GM18519 (cell line): Measurements from ENCODE around the gene CNTRL.
"Not testable (repeated sequence)": the region's sequence is repeated elsewhere in the genome, so short reads cannot be mapped to it uniquely, and the experiment has no call there.

Experiments
- ATAC-seq: cut with Tn5 transposase; IDR thresholded peaks from one replicate; pipeline ENCODE4 v1.9.1; 2021; ENCODE audit warnings: mild to moderate bottlenecking, moderate library complexity; ENCODE audit not compliant: unreplicated experiment, low FRiP score

Gene CNTRL

DNA sequence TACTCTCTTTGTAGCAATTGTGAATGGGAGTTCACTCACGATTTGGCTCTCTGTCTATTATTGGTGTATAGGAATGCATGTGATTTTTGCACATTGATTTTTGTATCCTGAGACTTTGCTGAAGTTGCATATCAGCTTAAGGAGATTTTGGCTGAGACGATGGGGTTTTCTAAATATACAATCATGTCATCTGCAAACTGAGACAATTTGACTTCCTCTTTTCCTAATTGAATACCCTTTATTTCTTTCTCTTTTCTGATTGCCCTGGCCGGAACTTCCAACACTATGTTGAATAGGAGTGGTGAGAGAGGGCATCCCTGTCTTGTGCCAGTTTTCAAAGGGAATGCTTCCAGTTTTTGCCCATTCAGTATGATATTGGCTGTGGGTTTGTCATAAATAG, 54.6 kb downstream of the CNTRL start:
- ATAC-seq: not testable (repeated sequence)

DNA sequence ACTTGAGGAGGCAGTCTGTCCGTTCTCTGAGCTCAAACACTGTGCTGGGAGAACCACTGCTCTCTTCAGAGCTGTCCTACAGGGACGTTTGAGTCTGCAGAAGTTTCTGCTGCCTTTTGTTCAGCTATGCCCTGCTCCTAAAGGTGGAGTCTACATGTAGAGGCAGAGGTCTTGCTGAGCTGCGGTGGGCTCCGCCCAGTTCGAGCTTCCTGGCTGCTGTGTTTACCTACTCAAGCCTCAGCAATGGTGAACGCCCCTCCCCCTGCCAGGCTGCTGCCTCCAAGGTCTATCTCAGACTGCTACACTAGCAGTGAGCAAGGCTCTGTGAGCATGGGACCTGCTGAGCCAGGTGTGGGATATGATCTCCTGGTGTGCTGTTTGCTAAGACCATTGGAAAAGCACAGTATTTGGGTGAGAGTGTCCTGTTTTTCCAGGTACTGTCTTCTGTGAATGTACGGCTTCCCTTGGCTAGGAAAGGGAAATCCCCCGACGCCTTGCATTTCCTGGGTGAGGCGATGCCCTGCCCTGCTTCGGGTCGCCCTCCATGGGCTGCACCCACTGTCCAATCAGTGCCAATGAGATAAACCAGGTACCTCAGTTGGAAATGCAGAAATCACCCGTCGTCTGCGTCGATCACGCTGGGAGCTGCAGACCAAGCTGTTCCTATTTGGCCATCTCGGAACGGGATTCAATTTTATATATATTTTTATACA, 58.5 kb downstream of the CNTRL start:
- ATAC-seq: no peak

DNA sequence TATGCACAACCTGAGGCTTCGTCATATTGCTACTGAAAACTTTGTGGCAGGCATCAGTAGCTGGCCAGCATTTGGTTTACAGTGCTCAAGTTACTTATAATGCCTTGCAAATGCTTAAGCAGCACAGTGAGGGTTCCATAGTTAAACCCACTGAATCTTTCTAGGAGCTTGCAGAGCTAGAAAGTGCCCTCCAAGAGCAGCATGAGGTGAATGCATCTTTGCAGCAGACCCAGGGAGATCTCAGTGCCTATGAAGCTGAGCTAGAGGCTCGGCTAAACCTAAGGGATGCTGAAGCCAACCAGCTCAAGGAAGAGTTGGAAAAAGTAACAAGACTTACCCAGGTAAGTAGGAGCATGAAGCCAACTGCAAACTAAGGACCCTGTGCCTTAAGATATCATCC, 60.9 kb downstream of the CNTRL start:
- no peak for ATAC-seq

DNA sequence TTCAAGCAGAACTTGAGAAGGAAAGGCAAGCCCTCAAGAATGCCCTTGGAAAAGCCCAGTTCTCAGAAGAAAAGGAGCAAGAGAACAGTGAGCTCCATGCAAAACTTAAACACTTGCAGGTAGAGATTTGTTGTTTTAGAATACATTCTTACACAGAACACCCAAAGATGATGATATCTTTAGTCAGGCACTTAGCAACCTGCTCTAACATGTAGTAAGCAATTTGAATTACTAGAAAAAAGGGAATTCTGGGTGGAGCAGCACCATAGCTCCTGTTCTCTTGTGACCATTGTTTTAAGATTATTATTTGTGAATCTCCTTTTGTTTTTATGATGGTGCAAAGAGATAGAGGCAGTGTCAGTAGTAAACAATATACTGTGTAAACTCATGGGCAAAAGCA, 63.8 kb downstream of the CNTRL start:
- no peak for ATAC-seq

DNA sequence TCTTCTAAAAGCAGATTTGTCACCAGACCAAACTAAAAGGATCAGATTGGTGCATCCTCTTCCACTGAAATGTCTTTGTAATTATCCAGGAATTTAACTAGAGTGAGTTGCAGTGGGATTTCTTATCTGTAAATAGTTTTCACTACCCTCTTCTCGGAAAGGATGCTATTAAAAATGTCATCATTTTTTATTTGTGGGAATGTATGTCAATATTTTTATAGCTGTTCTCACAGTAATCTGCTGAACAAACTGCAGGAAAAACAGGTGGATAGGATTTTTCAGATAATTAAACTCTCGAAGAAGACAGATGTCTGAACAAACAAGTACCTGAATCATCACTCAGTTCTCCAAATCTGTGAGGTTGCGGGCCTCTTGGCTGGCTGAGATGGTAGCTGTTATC, 64.2 kb downstream of the CNTRL start:
- ATAC-seq: no peak

DNA sequence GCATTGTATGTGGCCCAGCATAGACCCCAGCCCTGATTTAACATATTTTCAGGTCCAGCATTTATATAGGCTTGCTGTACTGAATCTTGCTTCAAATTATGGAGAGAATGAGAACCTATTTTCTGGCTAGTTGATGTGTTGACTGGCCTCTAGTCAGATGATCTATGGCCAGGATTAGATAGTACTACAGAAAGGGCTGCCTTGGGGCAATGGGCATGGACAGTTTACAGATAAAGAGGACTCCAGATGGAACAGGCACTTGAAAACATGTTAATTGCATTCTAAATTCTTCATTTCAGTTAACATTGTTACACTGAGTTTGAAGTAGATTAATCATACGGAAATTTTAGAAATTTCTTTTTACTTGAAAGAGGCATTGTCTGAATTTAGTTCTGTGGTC, 65.4 kb downstream of the CNTRL start:
- ATAC-seq: no peak

DNA sequence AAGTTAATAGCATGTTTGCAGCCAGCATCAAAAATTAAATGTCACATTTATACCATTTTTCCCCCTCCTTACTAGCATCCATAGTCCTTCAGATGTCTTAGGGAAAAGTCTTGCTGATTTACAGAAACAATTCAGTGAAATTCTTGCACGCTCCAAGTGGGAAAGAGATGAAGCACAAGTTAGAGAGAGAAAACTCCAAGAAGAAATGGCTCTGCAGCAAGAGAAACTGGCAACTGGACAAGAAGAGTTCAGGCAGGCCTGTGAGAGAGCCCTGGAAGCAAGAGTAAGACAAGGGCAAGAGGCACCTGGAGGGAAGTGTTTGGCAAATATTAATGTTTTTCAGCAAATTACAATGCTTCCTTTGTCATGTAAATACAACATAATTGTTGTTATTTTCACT, 66.6 kb downstream of the CNTRL start:
- ATAC-seq: no peak

DNA sequence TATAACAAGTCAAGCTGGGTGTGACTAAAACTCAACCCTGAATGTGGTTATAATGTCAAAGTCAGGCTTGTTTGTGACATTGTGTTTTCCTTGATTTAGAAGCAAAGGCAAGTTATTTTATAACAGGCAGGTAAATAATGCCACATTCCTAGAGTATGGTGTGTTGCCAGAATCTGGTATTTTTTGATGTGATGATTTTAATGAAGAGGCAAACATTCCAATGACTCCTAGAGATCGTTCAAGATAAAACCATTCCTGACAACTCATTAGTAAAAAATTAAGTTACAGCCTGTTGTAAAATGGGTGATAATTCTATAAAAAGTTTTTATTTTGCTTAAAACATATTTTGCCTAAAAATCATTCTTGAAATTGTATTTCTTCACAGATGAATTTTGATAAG, 67.0 kb downstream of the CNTRL start:
- no peak for ATAC-seq

DNA sequence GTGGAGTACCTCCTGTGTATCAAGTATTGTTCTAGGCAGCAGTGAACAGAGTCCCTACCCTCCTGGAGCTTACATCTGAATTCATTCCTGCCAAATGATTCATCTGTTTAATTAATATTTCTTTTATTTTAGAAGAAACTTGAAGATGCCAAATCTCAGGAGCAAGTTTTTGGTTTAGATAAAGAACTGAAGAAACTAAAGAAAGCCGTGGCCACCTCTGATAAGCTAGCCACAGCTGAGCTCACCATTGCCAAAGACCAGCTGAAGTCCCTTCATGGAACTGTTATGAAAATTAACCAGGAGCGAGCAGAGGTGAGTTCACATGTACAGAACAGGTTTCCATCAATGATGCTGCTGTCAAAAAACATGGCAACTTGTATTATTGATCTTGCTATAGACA, 69.0 kb downstream of the CNTRL start:
- ATAC-seq: no peak

DNA sequence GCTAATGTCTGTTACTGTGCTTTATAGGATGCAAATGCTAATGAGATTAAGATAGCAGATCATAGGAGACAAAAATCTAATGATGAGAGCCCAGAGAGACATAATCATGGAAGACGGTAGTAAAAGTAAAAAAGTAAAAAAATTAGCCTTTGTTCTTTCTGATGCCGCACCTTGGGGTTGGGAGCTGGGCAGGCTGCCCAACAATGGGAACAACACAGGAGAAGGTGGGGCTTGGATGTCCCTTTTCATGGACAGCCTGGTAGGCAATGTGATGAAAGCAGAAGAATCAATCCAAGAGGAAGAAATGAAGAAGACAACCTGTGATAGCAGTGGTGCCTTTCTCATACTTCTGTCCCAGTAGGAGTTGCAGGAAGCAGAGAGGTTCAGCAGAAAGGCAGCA, 69.7 kb downstream of the CNTRL start:
- no peak for ATAC-seq

DNA sequence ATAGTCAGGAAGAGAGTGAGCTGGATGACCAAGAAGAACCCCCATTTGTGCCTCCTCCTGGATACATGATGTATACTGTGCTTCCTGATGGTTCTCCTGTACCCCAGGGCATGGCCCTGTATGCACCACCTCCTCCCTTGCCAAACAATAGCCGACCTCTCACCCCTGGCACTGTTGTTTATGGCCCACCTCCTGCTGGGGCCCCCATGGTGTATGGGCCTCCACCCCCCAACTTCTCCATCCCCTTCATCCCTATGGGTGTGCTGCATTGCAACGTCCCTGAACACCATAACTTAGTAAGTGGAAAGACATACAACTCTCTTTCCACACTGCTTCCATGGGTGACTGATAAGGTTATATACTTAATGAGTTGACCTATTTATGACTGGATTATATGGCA, 75.4 kb downstream of the CNTRL start:
- no peak for ATAC-seq

DNA sequence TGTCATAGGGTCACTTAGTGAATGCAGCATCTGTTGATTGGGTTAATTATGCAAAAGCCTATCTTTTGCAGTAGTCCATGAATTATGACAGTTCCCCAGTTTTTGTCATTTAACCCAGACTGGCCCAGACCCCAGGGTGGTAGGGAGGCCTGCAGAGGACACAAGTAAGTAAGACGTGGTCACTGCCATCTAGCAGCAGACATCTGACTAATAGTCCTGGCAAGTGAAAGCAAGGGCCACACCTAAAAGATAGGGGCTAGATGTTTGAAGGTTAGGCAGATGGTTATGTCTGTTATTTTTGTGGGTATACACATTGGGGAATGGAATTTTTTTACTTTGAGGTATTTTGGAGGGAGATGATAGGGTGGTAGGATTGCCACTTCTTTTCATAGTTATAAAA, 78.9 kb downstream of the CNTRL start:
- no peak for ATAC-seq

DNA sequence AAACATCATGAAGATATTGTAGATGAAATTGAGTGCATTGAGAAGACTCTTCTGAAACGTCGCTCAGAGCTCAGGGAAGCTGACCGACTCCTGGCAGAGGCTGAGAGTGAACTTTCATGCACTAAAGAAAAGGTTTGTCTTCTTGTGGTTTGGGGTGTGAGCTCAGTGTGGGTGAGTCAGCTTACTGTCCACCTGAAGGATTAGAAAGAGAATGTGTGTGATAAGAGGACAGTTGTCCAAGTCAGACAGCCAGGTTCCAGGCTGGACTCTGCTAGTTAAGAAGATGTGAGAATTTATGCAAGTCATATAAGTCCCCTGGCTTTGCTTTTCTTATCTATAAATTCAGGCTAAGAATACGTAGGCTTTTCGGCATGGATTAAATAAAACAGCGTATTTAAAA, 80.0 kb downstream of the CNTRL start:
- no peak for ATAC-seq

DNA sequence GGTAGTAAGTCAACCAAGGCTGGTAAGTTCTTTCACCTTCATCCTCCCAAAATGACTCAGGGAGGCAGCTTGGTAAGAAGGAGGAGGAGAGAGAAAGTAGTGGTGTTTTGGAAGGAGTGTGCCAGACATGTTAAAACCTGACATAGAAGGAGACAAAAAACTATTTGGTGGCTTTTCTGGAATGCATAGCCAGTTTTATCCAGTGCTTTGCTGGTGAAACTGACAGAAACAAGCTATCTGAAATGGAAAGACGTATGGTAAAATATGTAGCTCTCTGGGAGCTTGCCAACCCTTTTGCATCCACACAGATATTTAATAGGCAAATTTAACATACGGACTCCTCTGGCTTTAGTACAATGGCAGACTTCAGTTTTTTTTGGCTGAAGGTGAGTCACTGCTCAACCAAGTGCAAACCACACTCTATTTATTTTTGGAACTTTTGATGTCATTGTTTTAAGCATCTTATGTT, 81.5 kb downstream of the CNTRL start:
- peak; percentile 50 for ATAC-seq

DNA sequence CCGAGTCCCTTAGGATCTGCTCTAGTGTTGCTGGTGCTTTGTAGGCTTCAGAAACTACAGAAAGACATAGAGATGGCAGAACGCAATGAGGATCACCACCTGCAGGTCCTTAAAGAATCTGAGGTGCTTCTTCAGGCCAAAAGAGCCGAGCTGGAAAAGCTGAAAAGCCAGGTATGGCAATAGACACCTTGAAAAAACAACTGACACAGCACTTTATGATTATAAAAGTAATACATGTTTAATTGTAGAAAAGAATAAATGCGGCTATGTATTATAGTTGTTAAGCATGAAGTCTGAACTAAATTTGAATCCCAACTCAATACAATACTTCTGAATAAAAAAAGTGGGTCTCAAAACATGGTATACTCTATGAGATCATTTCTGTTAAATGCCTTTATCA, 83.2 kb downstream of the CNTRL start:
- ATAC-seq: no peak

DNA sequence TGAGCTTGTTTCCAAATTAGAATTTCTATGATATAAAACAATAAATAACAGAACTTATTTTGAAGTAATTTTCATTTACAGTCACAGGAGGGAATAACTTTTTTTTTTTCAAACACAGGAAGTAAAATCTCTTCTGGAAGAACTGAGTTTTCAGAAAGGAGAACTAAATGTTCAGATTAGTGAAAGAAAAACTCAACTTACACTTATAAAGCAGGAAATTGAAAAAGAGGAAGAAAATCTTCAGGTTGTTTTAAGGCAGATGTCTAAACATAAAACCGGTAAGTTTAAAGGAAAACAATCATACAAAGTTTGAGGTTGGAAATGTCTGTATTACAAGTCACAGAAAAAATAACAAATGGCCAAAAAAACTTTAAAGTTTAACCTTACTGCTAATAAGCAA, 85.3 kb downstream of the CNTRL start:
- no peak for ATAC-seq

DNA sequence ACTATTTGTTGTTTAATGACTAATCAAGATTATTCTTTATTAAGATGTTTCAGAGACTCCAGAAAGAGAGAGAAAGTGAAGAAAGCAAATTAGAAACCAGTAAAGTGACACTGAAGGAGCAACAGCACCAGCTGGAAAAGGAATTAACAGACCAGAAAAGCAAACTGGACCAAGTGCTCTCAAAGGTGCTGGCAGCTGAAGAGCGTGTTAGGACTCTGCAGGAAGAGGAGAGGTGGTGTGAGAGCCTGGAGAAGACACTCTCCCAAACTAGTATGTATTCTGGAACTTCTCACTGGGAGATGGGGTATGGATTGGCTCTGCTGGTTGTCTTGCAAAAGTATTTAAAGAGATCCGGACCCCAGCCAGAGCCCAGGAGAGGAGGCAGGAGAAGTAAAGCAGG, 93.3 kb downstream of the CNTRL start:
- no peak for ATAC-seq

DNA sequence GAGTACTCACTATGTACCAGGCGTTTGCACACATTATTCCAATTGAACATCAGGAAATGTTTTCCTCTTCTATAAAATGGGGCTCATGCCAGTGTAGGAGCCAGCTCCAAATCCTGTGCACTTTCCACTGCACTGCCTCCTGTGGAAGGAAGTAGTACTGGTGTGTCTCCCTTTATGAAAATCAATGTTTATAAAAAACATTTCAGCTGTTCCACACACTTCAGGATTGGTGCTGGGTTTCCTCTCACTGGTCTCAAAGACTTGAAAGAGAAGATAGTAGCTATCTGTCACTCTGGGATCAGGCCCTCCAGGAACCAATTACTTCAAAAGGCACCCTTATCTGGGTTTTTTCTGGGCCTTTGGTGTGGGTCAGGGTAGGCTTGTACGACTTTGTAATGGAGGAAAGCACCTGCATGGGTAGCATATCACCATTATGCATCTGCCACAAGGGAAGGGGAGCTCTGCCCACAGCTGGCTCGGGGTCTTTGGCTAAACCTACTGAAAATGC, 94.4 kb downstream of the CNTRL start:
- no peak for ATAC-seq

DNA sequence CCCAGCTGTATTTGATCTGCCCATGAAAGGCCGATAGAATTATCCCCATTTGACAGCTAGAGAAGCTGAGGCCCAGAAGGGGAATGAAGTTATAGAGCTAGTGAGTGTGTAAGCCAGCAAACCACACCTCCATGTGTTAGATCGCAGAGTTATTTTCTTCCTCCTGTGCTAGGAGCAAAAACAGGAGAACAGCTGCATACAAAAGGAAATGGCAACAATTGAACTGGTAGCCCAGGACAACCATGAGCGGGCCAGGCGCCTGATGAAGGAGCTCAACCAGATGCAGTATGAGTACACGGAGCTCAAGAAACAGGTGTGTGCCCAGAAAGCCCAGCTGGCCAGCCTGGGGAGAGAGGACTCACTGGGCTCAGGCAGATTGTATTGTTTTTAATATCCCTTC, 96.5 kb downstream of the CNTRL start:
- ATAC-seq: no peak

DNA sequence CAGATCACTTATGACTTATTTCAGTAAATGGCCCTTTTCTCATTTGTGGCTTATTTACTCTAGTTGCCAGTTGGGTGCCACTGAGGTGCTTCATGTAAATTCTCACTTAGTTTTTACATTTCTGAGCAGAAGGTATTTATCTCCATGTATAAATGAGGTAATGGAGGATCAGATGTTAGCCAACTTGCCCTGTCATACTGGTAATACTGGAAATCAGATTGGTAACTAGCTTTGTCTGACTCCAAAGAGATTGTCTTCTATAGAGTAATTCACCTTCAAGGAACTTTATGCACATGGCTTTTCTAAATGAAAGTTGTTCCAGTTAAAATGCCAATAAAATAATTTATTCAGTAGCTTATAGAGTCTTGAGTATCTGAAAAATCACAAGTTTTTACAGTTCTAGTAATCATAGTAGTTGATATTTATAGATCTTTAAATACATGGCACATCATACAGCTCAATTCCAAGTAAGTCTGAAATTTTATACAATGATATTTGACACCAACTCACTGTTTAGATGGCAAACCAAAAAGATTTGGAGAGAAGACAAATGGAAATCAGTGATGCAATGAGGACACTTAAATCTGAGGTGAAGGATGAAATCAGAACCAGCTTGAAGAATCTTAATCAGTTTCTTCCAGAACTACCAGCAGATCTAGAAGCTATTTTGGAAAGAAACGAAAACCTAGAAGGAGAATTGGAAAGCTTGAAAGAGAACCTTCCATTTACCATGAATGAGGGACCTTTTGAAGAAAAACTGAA, 98.2 kb downstream of the CNTRL start:
- ATAC-seq: no peak

DNA sequence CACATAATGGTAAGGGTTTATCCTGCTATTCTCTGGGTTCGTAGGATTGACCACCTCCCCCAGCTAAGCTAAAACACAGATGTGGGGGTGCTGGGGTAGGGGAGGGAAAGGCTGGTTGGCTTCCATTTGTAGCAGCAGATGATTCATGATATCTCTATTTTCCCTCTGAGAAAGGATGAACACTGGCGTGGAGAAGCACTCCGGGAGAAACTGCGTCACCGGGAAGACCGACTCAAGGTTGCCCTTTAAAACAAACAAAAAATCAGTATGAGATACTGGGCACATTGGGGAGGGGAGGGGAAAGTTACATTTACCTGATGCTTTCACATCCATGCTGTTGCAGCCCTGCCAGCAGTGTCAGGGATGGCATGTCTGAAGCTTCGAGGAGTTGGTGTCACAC, 98.7 kb downstream of the CNTRL start:
- ATAC-seq: no peak
